ENCODE data around the gene ZNF618.
A peak's percentile ranks its signal among the peaks of the same experiment; 100 is the strongest.

Gene ZNF618

GRCh38 chr9:114046237-114046755 is 170.2 kb downstream of the ZNF618 start:
- Histone ChIP-seq H4K20me1 (ENCODE audit: insufficient read depth, low read length, poor library complexity, severe bottlenecking) (no peaks in the 10 kb centered on the region), H3K27me3 (ENCODE audit: insufficient read depth, low read length, poor library complexity, severe bottlenecking) (no peaks in the 10 kb centered on the region), H3K4me1 (ENCODE audit: insufficient read depth, low read length, poor library complexity, severe bottlenecking) (no peaks in the 10 kb centered on the region), H3K4me3 (ENCODE audit: low read length, poor library complexity, severe bottlenecking) (no peak overlapping the region), H3K79me2 (ENCODE audit: insufficient read depth, low read length) (no peaks in the 10 kb centered on the region), H3K9me2 (replicated peaks; ENCODE audit: low read depth, low read length) (no peaks in the 10 kb centered on the region), H3K9ac (ENCODE audit: low read depth, low read length, poor library complexity, severe bottlenecking) (no peak overlapping the region), H3K36me3 (ENCODE audit: insufficient read depth, low read length) (peaks cover 35% of the 10 kb centered on the region; the same call in 1 of the 2 replicates), H3K4me2 (ENCODE audit: low read depth, low read length, poor library complexity, severe bottlenecking) (no peak overlapping the region), H3F3A (ENCODE audit: low read depth) (no peaks in the 10 kb centered on the region), H3K9me3 (ENCODE audit: insufficient read depth, low read depth, low read length) (no peaks in the 10 kb centered on the region), H2AFZ (ENCODE audit: low read length) (no peak overlapping the region)
- no peak for TF ChIP-seq EZH2phosphoT487 (IDR thresholded peaks at IDR 0.05; ENCODE audit: borderline replicate concordance)
- TF ChIP-seq, protein P1, sequence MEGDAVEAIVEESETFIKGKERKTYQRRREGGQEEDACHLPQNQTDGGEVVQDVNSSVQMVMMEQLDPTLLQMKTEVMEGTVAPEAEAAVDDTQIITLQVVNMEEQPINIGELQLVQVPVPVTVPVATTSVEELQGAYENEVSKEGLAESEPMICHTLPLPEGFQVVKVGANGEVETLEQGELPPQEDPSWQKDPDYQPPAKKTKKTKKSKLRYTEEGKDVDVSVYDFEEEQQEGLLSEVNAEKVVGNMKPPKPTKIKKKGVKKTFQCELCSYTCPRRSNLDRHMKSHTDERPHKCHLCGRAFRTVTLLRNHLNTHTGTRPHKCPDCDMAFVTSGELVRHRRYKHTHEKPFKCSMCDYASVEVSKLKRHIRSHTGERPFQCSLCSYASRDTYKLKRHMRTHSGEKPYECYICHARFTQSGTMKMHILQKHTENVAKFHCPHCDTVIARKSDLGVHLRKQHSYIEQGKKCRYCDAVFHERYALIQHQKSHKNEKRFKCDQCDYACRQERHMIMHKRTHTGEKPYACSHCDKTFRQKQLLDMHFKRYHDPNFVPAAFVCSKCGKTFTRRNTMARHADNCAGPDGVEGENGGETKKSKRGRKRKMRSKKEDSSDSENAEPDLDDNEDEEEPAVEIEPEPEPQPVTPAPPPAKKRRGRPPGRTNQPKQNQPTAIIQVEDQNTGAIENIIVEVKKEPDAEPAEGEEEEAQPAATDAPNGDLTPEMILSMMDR (conservative IDR thresholded peaks at IDR 0.05; ENCODE audit: low read length) = no peak

GRCh38 chr9:114046875-114047274 is 170.8 kb downstream of the ZNF618 start:
- H3K9me2 ChIP-seq (replicated peaks; ENCODE audit: low read depth, low read length) = no peaks in the 10 kb centered on the region

GRCh38 chr9:114047717-114048116 is 171.6 kb downstream of the ZNF618 start:
- no peak overlapping the region for H3K4me2 ChIP-seq (ENCODE audit: low read depth, low read length, poor library complexity, severe bottlenecking)
- H3K79me2 ChIP-seq (ENCODE audit: insufficient read depth, low read length) = no peaks in the 10 kb centered on the region
- no peak overlapping the region for H2AFZ ChIP-seq (ENCODE audit: low read length)
- H3K27me3 ChIP-seq (ENCODE audit: insufficient read depth, low read length, poor library complexity, severe bottlenecking) = no peaks in the 10 kb centered on the region
- H3K4me3 ChIP-seq (ENCODE audit: low read length, poor library complexity, severe bottlenecking) = no peak overlapping the region
- H3K9me3 ChIP-seq (ENCODE audit: insufficient read depth, low read depth, low read length) = no peaks in the 10 kb centered on the region
- H3K9me2 ChIP-seq (replicated peaks; ENCODE audit: low read depth, low read length) = no peaks in the 10 kb centered on the region
- TF ChIP-seq, protein P1 (conservative IDR thresholded peaks at IDR 0.05; ENCODE audit: low read length) = peak; percentile 39
- no peak for TF ChIP-seq EZH2phosphoT487 (IDR thresholded peaks at IDR 0.05; ENCODE audit: borderline replicate concordance)
- peaks cover 45% of the 10 kb centered on the region; the same call in 1 of the 2 replicates for H3K36me3 ChIP-seq (ENCODE audit: insufficient read depth, low read length)
- H3K9ac ChIP-seq (ENCODE audit: low read depth, low read length, poor library complexity, severe bottlenecking) = no peak overlapping the region
- H3K4me1 ChIP-seq (ENCODE audit: insufficient read depth, low read length, poor library complexity, severe bottlenecking) = no peaks in the 10 kb centered on the region
- H4K20me1 ChIP-seq (ENCODE audit: insufficient read depth, low read length, poor library complexity, severe bottlenecking) = no peaks in the 10 kb centered on the region
- no peaks in the 10 kb centered on the region for H3F3A ChIP-seq (ENCODE audit: low read depth)

More at GRCh38 chr9:114046875-114047274, 170.8 kb downstream of the ZNF618 start:
- no peaks in the 10 kb centered on the region for H3F3A ChIP-seq (ENCODE audit: low read depth)
- no peaks in the 10 kb centered on the region for H3K9me3 ChIP-seq (ENCODE audit: insufficient read depth, low read depth, low read length)
- peaks cover 41% of the 10 kb centered on the region; the same call in 1 of the 2 replicates for H3K36me3 ChIP-seq (ENCODE audit: insufficient read depth, low read length)
- H3K79me2 ChIP-seq (ENCODE audit: insufficient read depth, low read length) = no peaks in the 10 kb centered on the region
- no peaks in the 10 kb centered on the region for H3K27me3 ChIP-seq (ENCODE audit: insufficient read depth, low read length, poor library complexity, severe bottlenecking)
- H3K4me1 ChIP-seq (ENCODE audit: insufficient read depth, low read length, poor library complexity, severe bottlenecking) = no peaks in the 10 kb centered on the region
- H3K4me3 ChIP-seq (ENCODE audit: low read length, poor library complexity, severe bottlenecking) = no peak overlapping the region
- no peak overlapping the region for H2AFZ ChIP-seq (ENCODE audit: low read length)
- no peak overlapping the region for H3K9ac ChIP-seq (ENCODE audit: low read depth, low read length, poor library complexity, severe bottlenecking)
- H4K20me1 ChIP-seq (ENCODE audit: insufficient read depth, low read length, poor library complexity, severe bottlenecking) = no peaks in the 10 kb centered on the region
- no peak overlapping the region for H3K4me2 ChIP-seq (ENCODE audit: low read depth, low read length, poor library complexity, severe bottlenecking)
- TF ChIP-seq, protein P1 (conservative IDR thresholded peaks at IDR 0.05; ENCODE audit: low read length) = no peak
- TF ChIP-seq EZH2phosphoT487 (IDR thresholded peaks at IDR 0.05; ENCODE audit: borderline replicate concordance) = no peak
